Hematopoietic multipotent progenitor cell treated with erythropoietin and hydrocortisone succinate and interleukin-3 and kit ligand, for 17 days (in vitro differentiated cells): ENCODE data around the gene VEPH1.

Experiments
- DNase-seq: peaks from one replicate; pipeline ENCODE4 v3.0.0-alpha.2; 2015; ENCODE audit warnings: low spot score

The VEPH1 gene

DNA sequence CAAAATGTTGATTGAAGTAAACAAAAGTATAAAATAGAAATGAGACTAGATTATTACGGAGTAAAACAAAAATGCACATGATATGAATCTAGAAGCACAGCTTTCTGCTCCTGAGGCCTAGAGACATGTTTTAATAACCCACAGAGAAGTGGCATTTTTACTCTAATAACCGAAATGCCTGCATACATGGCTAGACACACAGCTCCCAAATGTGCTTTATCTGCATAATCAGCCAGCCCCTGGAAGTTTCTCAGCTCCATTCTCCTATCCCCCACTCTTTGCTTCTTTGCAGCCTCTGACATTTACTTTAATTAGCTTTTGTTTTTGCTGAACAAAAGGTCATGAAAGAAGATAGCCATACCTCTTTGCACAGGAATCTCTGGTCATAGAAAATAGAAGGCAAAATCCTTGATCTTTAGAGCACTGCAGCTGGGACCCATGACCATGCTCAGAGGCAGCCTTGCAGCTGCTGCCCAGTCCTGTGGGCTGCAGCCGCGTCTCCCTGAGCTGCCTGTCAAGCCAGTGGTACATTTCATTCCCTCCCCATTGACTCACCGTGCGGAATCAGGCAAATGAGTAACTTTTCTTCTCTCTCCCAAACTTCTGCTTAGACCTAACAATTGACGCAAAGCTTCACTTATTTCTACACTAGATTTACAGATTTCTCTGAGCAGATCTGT is at the start of gene VEPH1:
Gene VEPH1 (minus strand): TSS at position 501 of the 680 bp plus-strand sequence. CDS start 8,067 bp downstream, outside the sequence.
- no peak for DNase-seq

DNA sequence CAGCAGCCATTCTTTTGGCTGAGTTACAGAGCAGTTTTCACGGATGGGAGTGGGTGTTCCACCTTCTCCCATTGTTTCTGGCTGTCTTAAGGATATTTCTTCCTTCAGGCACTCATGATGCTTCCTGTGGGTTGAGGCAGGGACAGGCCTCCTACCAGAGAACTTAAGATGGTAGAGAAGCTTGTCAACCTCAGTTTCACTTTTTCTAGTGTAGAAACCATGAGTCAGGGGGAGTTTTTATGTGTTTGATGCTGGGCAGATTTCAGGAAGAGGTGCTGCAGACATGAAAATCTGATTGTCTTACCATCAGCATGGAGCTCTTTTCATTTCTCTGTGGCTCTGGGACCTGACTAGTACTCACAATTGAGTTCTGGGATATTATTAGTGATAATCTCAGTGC is 48.7 kb upstream of the VEPH1 start:
- no peak for DNase-seq

- no peak for DNase-seq
These were observed 46.3 kb upstream of the VEPH1 start for GRCh38 chr3:157549498-157549897.

GRCh38 chr3:157544501-157545130 is 41.4 kb upstream of the VEPH1 start:
- no peak for DNase-seq

DNA sequence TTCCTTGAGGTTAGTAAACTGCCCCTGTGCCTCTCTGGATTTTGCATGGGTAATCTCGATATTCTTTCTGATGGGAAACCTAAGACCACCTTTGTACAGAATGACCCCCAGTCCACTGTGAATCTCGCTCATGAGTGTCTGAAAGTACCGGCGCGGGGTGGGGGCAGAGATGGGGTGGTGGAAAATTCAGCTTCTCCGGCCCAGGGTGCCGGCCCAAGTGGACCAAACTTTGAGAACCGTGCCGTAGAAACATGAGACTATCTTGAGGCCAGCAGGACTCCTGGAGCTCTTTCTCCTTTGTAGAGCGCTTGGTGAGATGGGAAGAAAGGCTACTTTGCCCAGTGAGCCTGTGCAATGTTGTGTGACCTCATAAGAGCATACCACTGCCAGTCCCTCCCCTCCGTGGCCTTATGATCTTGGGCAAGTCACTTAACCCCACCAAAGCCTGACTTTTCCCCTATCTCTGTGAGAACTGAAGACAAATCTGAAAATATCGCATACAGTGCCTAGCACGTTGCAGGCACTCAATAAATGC is 40.4 kb upstream of the VEPH1 start:
- no peak for DNase-seq

- no peak for DNase-seq
These were observed 39.7 kb upstream of the VEPH1 start for GRCh38 chr3:157542711-157543500.

DNA sequence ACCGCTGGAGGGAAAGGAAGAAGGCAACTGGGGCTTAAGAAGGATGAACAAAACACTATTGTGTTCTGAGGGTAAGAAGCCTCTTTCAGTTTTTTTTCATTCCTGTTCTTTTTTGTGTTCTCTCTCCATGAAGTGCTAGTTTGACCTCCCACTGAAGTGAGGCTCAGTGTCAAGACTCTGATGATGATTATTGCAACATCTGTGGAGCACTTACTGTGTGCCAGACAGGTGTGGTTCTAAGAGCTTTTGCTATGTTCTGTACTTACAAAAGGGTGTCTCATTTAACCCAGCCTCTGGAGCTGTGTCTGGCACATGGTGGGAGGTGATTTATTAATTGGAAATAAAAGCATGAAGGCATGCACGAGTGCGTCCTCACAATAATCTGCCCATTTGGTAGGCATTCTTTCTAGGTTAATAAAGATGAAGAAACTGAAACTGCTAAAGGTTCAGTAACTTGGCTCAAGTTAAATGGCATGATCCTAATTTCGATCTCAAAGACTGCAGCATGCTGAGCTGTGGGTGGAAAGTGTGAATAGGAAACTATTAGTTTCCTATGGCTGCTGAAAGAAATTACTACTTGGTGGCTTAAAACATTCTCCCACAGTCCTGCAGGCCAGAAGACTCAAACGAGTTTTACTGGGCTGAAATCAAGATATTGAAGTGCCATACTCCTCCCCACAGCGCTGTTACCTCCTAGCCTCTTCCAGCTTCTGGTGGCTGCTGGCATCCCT is 38.5 kb upstream of the VEPH1 start:
- no peak for DNase-seq

DNA sequence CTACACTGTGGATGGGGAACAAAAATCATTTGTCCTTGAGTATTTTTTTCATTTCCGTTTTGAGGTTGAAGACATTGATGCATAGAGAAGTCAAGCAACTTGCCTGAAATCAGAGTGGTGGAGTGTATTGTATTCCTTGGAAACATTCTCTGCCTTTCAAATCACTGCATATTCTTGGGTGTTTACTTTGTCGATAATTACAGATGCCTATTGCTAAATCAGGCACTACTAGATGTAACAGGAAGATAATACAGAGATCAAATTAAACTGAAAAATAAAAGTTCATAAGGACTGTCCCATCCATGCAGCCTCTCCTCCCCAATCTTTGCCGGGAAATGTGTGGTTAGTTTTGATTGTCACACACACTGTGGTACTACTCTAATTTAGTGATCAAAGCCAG is 37.4 kb upstream of the VEPH1 start:
- DNase-seq, result no peak

GRCh38 chr3:157535667-157536066 is 32.5 kb upstream of the VEPH1 start:
- no peak for DNase-seq

GRCh38 chr3:157534725-157535161 is 31.5 kb upstream of the VEPH1 start:
- DNase-seq, result no peak

- DNase-seq, result no peak
These were observed 30.3 kb upstream of the VEPH1 start for GRCh38 chr3:157533298-157534070.

GRCh38 chr3:157532529-157533297 is 29.5 kb upstream of the VEPH1 start:
- peak; percentile 45 for DNase-seq

DNA sequence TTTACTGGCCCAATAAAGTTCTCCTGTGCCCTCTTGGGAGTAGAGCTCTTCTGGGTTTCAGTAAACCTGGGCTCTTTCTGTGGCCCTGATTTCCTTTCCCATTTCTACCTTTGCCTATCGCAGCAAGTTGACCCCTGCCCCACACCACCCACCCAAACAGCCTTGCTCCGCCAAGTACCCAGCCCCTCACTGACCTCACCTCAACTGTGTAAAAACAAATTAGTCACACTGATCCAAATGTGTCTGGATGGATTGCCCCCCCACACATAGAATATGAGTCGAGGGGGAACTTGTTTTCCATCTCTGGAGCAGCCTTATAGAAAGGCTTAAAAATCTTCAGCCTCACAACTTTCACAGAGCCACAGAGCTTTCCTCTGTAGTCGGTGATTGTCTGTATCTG is 28.6 kb upstream of the VEPH1 start:
- DNase-seq, result no peak

DNA sequence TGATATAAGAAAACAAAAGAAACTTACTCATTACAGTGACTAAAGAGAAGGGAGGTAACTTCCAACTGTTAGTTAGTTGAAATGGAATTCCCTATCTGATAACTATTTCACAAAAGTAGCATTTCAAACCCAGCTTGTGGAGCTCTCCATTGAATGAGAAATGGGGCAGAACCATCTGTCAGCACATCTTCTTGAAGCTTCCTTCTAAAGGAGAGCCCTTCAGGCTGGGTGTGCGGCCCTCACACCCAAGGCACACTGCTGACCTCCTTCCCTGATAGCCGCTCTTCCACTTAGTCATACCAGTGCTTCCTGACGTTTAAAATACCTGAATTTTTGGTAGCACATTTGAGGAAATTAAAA is 28.1 kb upstream of the VEPH1 start:
- DNase-seq, result no peak

- DNase-seq, result no peak
These were observed 27.6 kb upstream of the VEPH1 start for GRCh38 chr3:157530637-157531300.

- DNase-seq, result no peak
These were observed 26.5 kb upstream of the VEPH1 start for GRCh38 chr3:157529751-157530150.

GRCh38 chr3:157529085-157529484 is 25.9 kb upstream of the VEPH1 start:
- DNase-seq, result no peak

- no peak for DNase-seq
These were observed 24.1 kb upstream of the VEPH1 start for GRCh38 chr3:157527131-157527881.

- no peak for DNase-seq
These were observed 22.8 kb upstream of the VEPH1 start for GRCh38 chr3:157526036-157526435.
